Loucy (cell line): ENCODE measurements around the gene STH.

Source experiments
- H2AFZ ChIP-seq: fragments of 200-600 bp; sonication (generic); 2 replicates; pipeline ENCODE4 v1.6.0; 2016; ENCODE audit warnings: antibody characterized with exemption, mild to moderate bottlenecking, low read length, moderate library complexity
- H3F3A ChIP-seq: fragments of 200-600 bp; 2 replicates; pipeline ENCODE4 v1.6.0; 2016; ENCODE audit warnings: antibody characterized with exemption, low read depth, mild to moderate bottlenecking
- H3K27me3 ChIP-seq: fragments of 200-600 bp; sonication (generic); 2 replicates; pipeline ENCODE4 v1.6.1; 2014; ENCODE audit warnings: low read length, mild to moderate bottlenecking; ENCODE audit not compliant: insufficient read depth, poor library complexity, severe bottlenecking
- H3K36me3 ChIP-seq: fragments of 200-600 bp; sonication (generic); 2 replicates; pipeline ENCODE4 v1.6.1; 2016; ENCODE audit warnings: low read length; ENCODE audit not compliant: insufficient read depth
- H3K4me1 ChIP-seq: fragments of 200-600 bp; sonication (generic); 2 replicates; pipeline ENCODE4 v1.5.1; 2014; ENCODE audit warnings: low read length, mild to moderate bottlenecking; ENCODE audit not compliant: insufficient read depth, poor library complexity, severe bottlenecking
- H3K4me2 ChIP-seq: fragments of 200-600 bp; sonication (generic); 2 replicates; pipeline ENCODE4 v1.6.0; 2014; ENCODE audit warnings: antibody characterized with exemption, low read length, low read depth, mild to moderate bottlenecking; ENCODE audit not compliant: poor library complexity, severe bottlenecking
- H3K4me3 ChIP-seq: fragments of 200-600 bp; sonication (generic); 2 replicates; pipeline ENCODE4 v1.5.1; 2014; ENCODE audit warnings: low read length, mild to moderate bottlenecking, mixed read lengths; ENCODE audit not compliant: poor library complexity, severe bottlenecking
- H3K79me2 ChIP-seq: fragments of 200-600 bp; sonication (generic); 2 replicates; pipeline ENCODE4 v1.6.1; 2014; ENCODE audit warnings: low read length; ENCODE audit not compliant: insufficient read depth
- H3K9ac ChIP-seq: fragments of 200-600 bp; sonication (generic); 2 replicates; pipeline ENCODE4 v1.6.0; 2014; ENCODE audit warnings: mild to moderate bottlenecking, low read depth, low read length, moderate library complexity; ENCODE audit not compliant: poor library complexity, severe bottlenecking
- H3K9me2 ChIP-seq: fragments of 200-600 bp; sonication (generic); replicated peaks from 2 replicates; pipeline ENCODE4 v1.6.1; 2016; ENCODE audit warnings: low read depth, low read length, mixed read lengths
- H3K9me3 ChIP-seq: fragments of 200-600 bp; sonication (generic); 2 replicates; pipeline ENCODE4 v1.6.1; 2014; ENCODE audit warnings: mild to moderate bottlenecking, antibody characterized with exemption, low read length, low read depth; ENCODE audit not compliant: insufficient read depth
- H4K20me1 ChIP-seq: fragments of 200-600 bp; sonication (generic); 2 replicates; pipeline ENCODE4 v1.6.0; 2014; ENCODE audit warnings: antibody characterized with exemption, low read length, mild to moderate bottlenecking; ENCODE audit not compliant: insufficient read depth, poor library complexity, severe bottlenecking
- CTCF ChIP-seq: fragments of 200-600 bp; sonication (generic); conservative IDR thresholded peaks from 2 replicates; pipeline ENCODE4 v1.5.1; 2014; ENCODE audit warnings: mild to moderate bottlenecking, antibody characterized with exemption, low read length
- EZH2phosphoT487 ChIP-seq: fragments of 200-600 bp; IDR thresholded peaks from 2 replicates; pipeline ENCODE4 v1.6.1; 2018; ENCODE audit warnings: antibody characterized with exemption, mild to moderate bottlenecking, moderate library complexity, borderline replicate concordance

The STH gene

DNA sequence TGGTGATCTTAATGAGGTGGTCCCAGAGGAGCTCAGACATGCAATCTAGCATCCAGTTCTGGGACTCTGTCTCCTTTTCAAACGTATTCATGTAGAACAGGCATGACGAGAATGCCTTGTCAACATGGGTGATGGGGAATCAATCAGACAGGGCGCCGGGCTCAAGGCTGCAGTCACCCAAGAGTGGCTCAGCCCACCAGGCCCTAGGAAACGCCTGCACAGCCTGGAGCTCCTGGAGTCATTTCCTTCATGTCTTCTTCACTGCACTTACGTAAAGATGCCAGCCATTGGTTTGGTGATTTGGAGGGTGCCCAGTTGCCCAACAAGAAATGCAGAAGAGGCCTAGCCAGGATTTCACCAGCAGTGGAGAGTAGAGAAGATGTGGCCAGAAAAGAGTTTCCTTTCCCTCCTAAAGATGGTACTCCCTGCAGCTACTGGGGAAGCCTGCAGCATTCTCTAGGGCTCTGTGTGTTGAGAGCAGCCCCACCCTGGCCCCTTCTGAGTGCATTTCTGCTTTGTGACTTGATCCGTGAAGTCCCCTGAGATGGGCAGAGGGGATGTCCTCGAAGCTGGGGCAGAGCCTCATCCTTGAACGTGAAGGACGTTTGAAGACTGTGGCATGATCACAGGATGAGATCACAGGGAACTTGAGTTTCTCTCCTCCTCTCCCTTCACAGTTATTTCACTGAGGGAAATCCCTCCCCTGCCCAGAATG, 24.0 kb upstream of the STH start:
- Histone ChIP-seq H3K9me2 (no peaks in the 10 kb centered on the region), H3F3A (no peaks in the 10 kb centered on the region), H3K79me2 (no peaks in the 10 kb centered on the region), H3K4me2 (no peak overlapping the region), H3K4me3 (no peak overlapping the region), H2AFZ (no peak overlapping the region), H3K9me3 (no peaks in the 10 kb centered on the region), H4K20me1 (no peaks in the 10 kb centered on the region), H3K27me3 (no peaks in the 10 kb centered on the region), H3K9ac (no peak overlapping the region), H3K4me1 (no peaks in the 10 kb centered on the region), H3K36me3 (no peaks in the 10 kb centered on the region)
- no peak for TF ChIP-seq EZH2phosphoT487
- TF ChIP-seq CTCF, result no peak

DNA sequence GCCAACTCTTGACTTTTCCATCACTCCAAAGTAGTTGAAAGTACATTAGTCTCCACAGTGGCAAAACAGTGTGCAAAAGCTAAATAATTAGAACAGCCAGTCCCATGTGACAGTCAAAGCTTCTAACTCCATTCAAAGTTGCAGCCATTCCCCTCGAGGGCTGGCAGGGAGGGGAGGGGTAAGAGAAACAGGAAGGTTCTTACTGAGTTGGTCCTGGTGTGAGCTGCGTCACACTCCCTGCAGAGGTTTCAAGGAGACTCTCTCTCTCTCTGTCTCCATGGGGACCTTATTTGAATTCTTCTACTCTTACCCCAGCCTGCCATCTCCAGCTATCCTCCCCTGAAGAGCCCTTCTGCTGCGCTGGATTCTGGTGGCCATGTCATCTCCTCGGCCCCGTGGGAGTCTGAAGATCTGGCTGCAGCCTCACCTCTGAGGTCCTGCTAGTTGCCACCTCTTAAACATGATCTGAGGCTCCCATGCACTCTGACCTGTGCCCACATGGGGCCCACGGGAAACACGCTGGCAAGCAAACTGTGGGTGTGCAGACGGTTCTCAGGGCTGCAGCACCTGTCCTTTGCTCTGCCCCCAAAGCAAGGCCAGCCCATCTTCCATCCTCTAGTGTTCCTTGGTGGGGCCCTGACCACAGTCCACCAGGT, 23.3 kb upstream of the STH start:
- no peak overlapping the region for H3K4me3 ChIP-seq
- no peaks in the 10 kb centered on the region for H4K20me1 ChIP-seq
- H3K79me2 ChIP-seq, result no peaks in the 10 kb centered on the region
- no peaks in the 10 kb centered on the region for H3K9me2 ChIP-seq
- H3K27me3 ChIP-seq, result no peaks in the 10 kb centered on the region
- no peaks in the 10 kb centered on the region for H3K4me1 ChIP-seq
- H3K36me3 ChIP-seq, result no peaks in the 10 kb centered on the region
- no peak overlapping the region for H3K9ac ChIP-seq
- no peaks in the 10 kb centered on the region for H3F3A ChIP-seq
- no peak overlapping the region for H2AFZ ChIP-seq
- TF ChIP-seq EZH2phosphoT487, result no peak
- no peak for TF ChIP-seq CTCF
- H3K9me3 ChIP-seq, result no peaks in the 10 kb centered on the region
- no peak overlapping the region for H3K4me2 ChIP-seq

- H3K36me3 ChIP-seq, result no peaks in the 10 kb centered on the region
- H3K9me3 ChIP-seq, result no peaks in the 10 kb centered on the region
- H3K9me2 ChIP-seq, result no peaks in the 10 kb centered on the region
- H3K27me3 ChIP-seq, result no peaks in the 10 kb centered on the region
- H3K79me2 ChIP-seq, result no peaks in the 10 kb centered on the region
- no peaks in the 10 kb centered on the region for H4K20me1 ChIP-seq
- TF ChIP-seq CTCF, result no peak
- no peak for TF ChIP-seq EZH2phosphoT487
- no peak overlapping the region for H3K4me3 ChIP-seq
- no peaks in the 10 kb centered on the region for H3F3A ChIP-seq
- no peak overlapping the region for H3K4me2 ChIP-seq
- H3K9ac ChIP-seq, result no peak overlapping the region
- no peaks in the 10 kb centered on the region for H3K4me1 ChIP-seq
- H2AFZ ChIP-seq, result no peak overlapping the region
Measured at GRCh38 chr17:45976391-45976754, 22.7 kb upstream of the STH start.
